GOT3 (cell line): ENCODE results near the gene A2ML1.
"Not testable (repeated sequence)": the region's sequence is repeated elsewhere in the genome, so short reads cannot be mapped to it uniquely, and the experiment has no call there.

Experiments
- DNase-seq: peaks from one replicate; lab custom pipeline; 2025; ENCODE audit warnings: mixed read lengths; lab: John Stamatoyannopoulos, UW

A2ML1 gene

DNA sequence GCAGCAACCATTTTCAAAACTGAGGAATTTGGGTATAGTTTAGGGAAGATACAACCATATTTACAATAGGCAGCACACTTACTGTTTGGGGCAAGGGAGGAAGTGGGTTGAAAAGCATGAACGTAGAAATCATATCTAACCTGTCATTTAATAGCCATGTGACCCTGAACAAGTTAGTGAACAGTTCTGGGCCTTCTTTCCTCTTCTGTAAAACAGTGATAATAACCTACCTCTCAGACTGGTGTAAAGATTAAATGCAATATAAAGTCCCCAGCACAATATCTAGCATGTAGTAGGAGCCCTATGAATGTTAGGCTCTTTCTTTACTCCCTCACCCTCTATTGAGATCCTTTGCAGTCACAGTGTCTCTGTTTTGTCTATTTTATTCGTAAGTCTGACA is 33.5 kb downstream of the A2ML1 start:
- DNase-seq, result no peak

DNA sequence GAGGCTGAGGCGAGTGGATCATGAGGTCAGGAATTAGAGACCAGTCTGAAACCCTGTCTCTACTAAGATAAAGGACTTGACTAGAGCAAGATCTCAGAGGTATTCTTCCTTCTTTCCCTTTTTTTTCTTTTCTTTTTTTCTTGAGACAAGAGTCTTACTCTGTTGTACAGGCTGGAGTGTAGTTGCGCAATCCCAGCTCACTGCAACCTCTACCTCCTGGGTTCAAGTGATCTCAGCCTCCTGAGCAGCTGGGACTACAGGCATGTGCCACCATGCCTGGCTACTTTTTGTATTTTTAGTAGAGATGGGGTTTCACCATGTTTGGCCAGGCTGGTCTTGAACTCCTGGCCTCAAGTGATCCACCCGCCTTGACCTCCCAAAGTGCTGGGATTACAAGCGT is 37.0 kb downstream of the A2ML1 start:
- not testable (repeated sequence) for DNase-seq

DNA sequence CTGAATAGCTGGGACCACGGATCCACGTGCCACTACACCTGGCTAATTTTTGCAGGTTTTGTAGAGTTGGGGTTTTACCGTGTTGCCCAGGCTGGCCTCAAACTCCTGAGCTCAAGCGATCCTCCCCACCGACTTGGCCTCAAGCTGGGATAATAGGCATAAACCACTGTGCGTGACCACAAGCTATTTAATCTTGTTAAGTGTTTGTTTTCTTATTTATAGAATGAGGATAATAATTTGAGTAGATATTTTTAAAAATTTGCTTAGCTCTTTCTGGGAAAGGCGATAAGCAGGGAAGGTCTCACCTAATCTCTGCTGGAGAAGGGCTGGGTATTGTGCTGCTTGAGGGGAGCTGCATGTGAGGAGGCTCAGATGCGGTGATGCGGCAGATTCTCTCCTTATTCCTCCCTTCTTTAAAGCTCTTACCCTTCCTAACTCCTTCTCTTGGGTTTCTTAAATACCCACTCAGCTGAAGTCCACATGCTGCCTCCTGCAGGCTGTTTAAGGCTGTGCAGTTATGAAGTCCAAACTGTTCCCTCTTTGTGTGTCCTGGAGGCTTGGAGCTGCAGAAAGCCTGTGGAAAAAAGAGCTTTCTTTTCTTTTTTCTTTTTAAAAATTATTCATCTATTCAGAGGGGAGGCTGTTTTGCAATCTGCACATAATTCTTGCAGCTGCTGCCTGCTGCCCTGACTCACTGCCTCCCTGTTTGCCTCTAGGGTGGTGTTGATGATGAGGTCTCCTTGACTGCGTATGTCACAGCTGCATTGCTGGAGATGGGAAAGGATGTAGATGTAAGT is 37.9 kb downstream of the A2ML1 start:
- peak; percentile 9 for DNase-seq

DNA sequence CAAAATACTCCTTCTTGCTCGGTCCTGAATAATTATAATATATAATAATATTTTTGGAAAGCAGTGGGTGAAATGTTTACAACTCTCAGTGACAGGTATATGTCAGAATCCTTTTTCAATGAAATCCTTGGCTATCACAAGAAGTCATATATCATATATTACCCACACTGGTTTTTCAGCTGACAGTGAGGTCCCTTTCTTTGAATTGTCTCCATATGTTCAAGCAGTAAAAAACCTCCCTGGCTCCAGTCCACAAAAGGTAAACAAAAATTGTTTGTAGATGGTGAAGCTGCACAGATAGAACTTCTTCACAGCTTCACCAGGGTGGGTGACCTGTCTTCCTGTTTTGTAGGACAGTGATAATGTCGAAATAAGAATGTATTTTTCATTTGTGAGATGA is 44.0 kb downstream of the A2ML1 start:
- no peak for DNase-seq

DNA sequence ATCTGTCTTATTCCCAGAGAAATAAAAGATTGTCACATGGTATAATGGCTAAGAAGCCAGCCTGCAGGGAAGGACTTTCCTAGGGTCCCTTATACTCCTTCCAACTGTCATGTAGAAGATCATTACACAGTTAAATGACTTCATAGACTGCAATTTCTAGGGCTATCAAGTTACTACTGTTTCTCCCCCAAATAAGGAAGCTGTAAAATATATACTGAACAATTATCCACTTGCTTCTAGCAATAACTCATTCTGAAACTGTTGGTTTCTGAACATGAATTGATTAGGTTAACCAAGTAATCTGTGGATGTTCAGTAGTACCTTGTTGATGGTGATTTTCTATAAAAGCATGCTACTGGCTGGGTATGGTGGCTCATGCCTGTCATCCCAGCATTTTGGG is 44.6 kb downstream of the A2ML1 start:
- no peak for DNase-seq

DNA sequence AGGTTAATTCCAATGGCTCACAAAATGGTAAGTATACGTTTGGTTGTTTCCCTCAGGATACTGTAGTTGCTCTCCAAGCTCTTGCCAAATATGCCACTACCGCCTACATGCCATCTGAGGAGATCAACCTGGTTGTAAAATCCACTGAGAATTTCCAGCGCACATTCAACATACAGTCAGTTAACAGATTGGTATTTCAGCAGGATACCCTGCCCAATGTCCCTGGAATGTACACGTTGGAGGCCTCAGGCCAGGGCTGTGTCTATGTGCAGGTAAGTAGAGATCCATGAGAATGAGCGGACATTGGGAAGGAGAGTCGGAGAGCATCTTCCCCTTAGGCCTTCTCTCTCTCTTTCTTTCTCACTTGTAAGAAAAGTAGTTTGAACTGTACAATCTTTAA is 45.4 kb downstream of the A2ML1 start:
- no peak for DNase-seq

DNA sequence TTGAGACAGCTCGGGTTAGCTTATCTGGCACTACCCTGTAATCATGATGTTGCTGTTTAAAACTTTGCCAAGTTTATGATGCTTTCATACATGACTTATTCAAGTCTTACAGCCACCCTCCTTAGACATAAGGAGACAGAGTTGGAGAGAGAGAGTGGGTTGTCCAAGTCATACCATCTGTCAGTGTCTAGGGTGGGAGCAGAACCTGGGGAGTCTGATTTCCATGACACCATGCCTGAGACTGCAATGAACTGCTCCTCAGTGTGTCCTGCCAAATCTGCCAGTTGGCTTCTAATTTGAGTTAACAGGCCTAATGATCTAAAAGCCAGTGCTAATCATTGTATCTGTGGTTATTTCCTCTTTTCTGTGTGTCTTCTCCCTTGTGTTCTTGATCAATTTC is 48.2 kb downstream of the A2ML1 start:
- no peak for DNase-seq

DNA sequence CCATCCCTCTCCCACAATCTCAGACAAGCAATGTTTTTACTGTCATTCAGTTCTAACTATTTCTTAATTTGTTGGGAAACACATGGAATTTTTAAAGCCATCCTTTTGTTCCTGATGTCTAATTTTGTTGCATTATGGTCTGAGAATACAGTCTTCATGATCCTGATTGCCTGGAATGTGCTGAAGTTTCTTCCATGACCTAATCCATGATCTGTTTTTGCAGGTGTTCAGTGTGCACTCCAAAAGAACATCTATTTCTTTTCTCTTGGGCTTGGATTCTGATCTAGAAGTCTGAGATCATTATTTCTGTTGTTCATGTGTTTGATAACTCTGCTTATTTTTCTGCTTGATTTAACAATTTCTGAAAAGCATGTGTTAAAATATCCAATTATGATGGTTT is 48.6 kb downstream of the A2ML1 start:
- DNase-seq, result no peak

DNA sequence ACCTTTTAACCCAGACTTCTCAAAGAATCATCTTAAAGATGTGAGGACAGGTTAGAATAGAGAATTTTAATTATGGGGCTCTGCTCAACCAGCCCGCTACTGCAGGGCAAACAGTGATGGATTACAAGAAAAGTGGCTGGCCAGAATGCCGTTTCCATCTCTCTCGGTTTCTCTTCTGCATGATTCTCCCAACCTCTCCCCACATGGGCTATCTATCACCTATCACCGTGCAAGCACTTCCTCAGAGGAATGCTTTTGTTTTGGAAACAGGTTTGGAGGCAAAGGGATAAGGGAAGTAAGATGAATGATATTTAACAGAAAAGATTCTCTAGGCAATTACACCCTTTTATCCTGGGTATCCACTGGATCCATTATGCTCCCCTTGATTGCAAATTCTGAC is 54.5 kb downstream of the A2ML1 start:
- no peak for DNase-seq

DNA sequence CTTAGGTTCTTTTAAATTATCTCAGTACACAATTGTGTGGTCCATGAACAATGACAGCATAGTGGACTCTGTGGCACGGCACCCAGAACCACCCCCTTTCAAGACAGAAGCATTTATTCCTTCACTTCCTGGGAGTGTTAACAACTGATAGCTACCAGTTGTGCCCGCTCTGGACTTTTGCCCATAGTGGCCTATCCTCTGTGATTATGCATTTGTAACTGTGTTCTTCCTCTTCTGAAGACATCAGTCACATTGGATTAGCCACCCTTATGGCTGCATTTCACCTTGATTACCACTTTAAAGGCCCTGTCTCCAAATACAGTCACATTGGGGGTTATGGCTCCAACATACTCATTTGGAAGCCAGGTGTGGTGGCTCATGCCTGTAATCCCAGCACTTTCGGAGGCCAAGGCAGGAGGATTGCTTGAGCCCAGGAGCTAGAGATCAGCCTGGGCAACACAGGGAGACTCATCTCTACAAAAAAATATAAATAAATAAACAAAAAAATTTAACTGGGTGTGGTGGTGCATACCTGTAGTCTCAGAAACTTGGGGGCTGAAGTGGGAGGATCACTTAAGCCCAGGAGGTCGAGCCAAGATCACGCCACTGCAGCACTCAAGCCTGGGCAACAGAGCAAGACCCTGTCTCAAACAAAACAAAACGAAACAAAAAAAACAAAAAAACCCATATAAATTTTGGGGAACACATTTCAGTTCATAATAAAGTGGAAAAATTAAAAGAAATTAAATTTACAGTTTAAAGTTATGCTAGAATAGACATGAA is 64.3 kb downstream of the A2ML1 start:
- DNase-seq, result no peak

DNA sequence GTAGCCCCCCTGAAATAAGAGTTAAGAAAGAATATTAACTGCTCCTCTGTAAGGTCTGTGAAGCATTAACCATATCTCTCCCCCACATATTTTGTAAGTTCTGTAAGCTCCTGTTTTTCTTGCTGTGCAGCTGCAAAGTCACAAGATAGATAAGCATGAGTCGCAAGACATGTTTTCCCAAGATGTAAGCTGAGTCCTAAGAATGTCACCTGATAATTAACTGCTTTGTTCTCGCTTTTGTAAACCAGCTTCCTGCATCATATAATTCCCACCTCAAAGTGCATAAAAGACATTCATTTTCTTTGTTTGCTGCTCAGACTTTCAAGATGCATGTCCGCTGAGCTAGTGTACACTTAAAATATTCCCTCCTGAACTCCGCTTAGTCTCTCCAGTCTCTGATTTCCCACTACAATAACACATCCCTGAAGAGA is 64.9 kb downstream of the A2ML1 start:
- no peak for DNase-seq

DNA sequence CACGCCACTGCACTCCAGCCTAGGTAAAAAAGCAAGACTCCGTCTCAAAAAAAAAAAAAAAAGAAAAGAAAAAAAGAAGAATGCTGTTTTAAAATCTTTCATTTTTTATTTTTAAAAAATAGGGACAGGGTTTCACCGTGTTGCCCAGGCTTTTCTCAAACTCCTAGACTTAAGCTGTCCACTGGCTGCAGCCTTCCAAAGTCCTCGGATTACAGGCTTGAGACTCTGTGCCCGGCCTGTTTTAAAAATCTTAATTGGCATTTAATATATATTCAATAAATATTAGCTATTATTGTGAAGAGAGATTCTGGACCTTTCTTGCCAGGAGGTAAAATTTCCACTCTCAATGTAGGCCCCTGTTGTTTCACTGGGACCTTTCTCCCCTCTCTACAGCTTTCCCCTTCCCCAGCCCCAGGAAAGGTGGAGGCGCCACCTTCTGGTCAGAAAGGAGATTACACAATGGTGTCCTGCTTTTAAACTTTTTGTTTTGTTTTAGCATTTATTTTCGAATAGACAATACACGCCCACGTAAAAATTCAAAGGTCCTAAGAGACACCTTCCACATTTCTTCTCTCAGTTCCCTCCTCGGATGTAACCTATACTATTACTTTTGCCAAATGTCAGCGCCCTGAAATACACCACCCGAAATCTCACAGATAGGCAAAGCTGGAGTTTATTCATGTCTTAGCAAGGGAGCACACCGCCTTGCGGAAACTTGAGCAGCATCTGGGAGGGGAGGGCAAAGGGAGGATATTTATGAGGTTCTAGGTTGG is 68.1 kb downstream of the A2ML1 start:
- DNase-seq, result no peak

DNA sequence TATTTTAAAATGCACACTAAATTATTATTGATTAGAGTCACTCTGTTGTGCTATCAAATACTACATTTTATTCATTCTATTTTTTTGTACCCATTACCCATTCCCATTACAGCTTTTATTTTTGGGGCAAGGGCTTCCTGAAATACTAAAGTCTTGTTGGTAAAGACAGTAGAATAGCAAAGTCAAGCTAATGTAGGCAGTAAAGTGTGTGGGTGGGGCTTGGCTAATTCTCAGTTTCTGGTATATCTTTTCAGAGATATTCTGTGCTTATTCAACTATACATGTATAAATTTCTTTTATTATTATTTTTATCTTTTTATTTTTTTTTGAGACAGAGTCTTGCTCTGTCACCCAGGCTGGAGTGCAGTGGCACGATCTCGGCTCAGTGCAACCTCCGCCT is 69.6 kb downstream of the A2ML1 start:
- no peak for DNase-seq

DNA sequence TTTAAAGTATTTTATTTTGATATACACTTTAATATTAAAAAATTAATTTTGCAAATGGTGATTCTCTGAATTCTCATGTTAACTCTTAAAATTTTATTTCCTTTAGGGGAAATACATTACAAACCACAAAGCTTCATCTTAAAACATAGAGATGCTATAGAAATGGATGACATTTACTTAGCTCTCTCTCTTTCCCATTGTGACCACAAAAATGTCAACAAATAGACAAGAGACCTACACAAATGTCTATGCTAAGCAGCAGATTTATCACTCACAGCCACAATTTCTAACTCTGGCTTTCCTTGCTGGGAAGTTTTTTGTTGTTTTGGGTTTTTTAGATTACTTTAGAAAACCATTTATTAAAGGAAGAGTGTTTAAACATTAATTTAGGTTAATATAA is 72.0 kb downstream of the A2ML1 start:
- DNase-seq, result no peak

DNA sequence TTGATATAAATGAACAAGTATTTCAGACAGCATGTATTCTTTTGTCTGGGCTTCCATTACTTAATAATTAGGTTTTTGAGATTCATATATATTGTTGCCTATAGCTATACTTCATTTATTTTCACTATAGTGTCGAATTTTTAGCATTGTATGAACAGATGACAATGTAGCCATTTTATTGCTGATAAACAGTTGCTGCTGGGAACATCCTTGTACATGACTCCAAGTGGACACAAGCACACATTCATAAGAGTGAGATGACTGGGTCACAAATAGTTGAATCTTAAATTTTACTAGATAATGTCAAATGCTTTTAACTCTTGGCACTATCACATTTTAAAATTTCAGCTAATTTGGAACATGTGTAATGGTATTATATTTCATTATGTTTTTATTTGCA is 72.6 kb downstream of the A2ML1 start:
- DNase-seq, result no peak

DNA sequence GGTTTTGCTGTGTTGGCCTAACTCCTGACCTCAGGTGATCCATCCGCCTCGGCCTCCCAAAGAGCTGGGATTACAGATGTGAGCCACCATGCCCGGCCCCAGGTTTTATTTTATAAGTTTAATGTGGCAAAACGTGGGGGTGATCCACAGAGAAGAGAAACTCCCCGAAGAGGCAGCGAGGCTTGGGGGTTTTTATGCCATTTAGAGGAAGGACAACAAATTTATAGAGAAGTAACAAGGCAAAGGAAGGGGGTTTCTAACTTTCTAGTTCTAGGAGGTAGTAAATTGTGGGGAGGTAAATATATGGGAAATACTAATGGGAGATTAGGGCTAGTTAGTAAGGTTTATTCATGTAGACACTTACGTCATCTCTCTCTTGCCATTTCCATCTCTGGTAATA is 74.7 kb downstream of the A2ML1 start:
- no peak for DNase-seq

DNA sequence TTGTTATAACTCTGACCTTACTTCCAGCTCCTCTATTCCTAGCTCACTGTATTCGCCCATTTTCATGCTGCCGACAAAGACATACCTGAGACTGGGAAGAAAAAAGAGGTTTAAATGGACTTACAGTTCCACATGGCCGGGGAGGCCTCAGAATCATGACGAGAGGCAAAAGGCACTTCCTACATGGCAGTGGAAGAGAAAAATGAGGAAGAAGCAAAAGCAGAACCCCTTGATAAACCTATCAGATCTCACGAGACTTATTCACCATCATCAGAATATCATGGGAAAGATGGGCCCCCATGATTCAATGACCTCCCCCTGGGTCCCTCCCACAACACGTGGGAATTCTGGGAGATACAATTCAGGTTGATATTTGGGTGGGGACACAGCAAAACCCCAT is 77.4 kb downstream of the A2ML1 start:
- DNase-seq, result no peak

DNA sequence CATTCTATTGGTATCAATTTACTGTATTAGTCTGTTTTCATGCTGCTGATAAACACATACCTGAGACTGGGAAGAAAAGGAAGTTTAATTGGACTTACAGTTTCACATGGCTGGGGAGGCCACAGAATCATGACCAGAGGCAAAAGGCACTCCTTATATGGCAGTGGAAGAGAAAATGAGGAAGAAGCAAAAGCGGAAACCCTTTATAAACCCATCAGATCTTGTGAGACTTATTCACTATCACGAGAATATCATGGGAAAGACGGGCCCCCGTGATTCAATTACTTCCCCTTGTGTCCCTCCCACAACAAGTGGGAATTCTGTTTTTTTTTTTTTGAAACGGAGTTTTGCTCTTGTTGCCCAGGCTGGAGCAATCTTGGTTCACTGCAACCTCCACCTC is 80.3 kb downstream of the A2ML1 start:
- not testable (repeated sequence) for DNase-seq

DNA sequence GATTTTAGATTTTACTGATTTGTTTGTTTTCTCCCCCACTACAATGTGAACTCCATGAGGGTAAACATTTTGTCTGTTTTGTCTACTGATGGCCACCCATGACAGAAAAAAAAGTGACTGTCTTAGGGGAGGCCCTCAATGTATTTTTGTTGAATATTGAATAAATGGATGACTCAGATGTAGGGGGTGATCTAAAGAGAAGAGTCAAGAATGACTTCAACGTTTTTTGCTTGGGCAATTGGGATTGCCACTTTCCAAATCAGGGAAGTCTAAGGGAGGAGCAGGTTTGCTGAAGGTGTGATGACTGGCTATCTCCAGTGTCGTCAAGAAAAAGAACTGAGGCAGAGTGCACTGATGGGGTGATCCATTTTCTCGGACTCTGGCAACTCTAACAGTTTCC is 81.2 kb downstream of the A2ML1 start:
- no peak for DNase-seq

DNA sequence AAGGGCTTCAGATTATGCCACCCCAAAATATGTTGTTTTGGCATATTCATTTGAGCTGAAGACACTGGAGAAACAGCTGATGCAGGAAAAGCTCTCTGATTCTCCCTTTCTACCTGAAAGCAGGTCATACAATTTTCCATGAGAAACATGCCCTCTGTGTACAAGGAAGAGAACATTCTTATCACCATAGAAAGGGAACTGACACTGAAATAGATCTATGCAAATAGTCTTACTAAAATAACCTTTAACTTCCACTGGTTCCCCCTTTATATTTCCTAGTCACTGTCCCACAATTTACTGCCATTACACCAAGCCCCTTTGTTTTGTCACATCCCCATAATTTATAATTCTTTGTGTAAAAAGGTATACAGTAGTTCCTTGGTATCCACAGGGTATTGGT is 82.2 kb downstream of the A2ML1 start:
- DNase-seq, result no peak

DNA sequence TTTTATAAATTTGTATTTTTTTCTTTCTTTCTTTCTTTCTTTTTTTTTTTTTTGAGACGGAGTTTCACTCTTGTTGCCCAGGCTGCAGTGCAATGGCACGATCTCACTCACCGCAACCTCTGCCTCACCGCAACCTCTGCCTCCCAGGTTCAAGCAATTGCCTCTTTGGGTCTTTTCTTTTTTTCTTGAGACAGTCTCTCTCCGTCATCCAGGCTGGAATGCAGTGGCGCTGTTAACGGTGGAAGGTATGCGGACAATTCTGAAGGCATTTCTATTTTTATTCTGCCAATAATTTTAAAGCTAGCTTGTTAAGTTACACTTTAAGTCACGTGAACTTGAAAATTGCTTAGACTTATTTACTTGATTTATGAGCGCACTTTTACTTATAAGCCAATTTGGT is 83.1 kb downstream of the A2ML1 start:
- no peak for DNase-seq

DNA sequence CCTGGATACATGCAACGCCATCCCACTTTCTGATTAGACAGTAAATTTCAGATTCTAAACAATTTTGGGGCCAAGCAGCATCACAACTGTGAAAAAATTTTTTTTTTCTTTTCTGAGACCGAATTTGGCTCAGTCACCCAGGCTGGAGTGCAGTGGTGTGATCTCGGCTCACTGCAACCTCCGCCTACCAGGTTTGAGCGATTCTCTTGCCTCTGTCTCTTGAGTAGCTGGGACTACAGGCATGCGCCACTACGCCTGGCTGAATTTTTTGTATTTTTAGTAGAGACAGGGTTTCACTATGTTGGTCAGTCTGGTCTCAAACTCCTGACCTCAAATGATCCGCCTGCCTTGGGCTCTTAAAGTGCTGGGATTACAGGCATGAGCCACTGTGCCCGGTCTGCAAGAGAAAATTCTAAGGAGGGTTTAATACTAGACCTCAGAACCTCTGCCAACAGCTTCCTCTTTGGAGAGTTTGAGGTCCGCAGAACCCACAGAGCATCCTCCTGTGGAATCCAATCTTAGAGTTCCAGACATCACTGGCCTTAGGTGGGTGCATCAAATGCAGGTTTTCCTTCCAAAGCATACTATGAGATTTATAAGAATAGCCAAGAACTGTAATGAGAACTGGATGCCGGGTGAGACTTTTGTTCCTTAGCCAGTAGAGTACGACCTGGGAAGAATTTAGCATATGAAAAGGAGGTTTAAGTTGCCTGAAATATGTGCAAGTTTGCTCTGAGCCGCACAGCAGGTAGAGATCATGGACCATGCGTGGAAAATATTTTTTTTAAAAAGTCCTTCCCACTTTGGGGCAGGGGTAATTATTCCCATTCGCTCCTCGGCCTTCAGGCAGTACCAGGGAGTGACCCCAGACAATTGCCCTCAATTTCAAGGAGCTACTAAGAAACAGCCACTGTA is 84.1 kb downstream of the A2ML1 start:
- no peak for DNase-seq
